Bone marrow (tissue), 2 donors: ENCODE data around the gene RNF220.

ENCODE experiments used
- DNase-seq, 2 donors: peaks; one replicate each; lab custom pipeline; 2025; lab: John Stamatoyannopoulos, UW

The RNF220 gene

GRCh38 chr1:44610527-44611148, 205.6 kb downstream of the RNF220 start:
- no peak for DNase-seq

GRCh38 chr1:44611419-44611818, 206.4 kb downstream of the RNF220 start:
- DNase-seq = no peak

GRCh38 chr1:44611866-44612265, 206.8 kb downstream of the RNF220 start:
- DNase-seq = no peak

DNA sequence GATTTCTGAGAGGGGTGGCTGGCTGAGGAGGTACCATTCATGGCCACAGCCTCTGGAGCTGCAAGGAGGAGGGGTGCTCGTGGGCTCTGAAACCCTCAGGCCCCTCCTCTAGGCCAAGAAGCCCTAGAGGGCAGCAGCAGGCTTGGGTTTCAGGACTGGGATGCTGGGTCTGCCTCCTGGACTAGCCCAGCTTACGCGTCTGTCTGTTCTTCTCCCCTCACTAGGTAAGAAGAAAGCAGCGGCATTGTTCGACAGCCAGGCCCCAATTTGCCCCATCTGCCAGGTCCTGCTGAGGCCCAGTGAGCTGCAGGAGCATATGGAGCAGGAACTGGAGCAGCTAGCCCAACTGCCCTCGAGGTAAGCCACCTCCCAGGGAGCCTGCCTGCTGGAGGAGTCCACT, 208.9 kb downstream of the RNF220 start:
- DNase-seq = no peak

DNA sequence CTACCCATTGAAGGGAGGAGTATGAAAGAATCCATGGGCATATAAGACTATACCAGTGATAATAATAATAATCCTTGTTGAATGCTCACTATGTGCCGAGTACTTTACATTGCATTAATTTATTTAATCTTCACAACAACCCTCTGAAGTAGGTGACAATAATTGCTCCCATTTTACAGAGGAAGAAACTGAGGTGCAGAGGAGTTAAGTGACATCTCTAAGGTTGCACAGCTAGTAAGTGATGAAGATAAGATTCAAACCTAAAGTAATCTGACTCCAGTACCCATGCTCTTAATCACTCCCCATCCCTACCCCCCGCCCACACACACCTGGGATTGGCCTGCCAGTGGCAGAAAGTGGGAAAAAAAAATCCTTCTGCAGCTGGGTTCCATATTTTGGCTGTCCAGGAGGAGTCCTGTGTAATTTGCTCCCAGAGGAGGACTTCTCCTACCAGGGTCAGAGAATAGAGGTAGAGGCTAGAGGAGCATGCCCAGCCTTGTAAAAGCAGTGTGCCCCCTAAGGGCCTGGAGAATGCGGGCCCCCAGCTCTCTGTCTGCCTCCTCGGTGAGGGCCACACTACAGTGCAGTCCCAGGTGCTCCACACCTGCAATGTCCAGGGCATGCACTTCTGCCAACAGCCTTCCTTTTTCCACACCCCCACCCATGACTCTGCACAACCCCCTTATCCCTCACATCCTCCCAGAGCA, 211.4 kb downstream of the RNF220 start:
- no peak for DNase-seq

DNA sequence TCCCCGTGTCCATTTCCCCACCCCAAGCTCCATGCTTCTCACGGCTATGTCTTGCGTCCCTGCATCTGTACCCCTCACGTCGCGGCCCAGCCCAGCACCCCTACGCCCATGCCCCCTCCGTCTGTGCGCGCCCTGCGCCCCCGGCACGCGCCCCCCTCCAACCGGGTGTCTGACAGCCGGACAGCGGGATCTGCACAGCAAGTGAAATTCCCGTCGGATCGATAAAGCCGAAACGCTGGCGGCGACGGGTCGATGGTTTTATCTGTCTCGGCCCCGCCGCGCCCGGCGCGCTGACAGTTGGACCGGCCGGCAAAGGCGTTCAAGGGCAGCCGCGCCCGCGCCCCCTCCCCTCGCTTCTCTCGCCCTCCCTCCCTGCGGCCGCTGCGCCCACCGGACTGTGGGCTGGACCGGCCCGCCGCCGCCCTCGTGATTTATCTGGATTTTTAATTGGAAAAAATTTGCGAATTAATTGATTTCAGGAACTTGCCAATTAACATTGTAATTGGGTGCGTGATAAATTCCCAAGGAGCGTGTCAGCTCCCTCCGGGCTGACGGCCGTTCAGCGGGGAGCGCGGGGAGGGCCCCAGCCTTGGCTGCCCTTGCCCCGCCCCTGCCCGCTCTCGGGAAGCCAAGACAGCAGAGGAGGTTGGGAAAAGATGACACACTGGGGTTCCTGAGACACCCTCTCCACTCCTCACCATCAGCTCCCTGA, 212.1 kb downstream of the RNF220 start:
- DNase-seq = no peak

DNA sequence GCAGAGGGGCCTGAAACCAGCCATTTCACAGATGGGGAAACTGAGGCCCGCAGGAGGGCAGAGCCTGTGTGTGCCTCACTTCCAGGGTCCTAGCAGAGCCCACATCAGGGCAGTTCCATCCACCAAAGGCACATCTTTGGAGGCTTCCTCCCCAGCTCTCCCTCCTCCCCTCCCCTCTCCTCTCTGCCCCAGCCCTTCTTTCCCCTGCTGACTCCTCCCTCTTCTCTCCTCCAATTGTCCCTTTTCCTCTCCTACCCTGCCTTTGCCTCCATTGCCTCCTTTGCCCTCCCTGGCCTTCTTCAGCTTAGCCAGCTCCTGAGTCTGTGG, 212.6 kb downstream of the RNF220 start:
- DNase-seq = no peak

DNA sequence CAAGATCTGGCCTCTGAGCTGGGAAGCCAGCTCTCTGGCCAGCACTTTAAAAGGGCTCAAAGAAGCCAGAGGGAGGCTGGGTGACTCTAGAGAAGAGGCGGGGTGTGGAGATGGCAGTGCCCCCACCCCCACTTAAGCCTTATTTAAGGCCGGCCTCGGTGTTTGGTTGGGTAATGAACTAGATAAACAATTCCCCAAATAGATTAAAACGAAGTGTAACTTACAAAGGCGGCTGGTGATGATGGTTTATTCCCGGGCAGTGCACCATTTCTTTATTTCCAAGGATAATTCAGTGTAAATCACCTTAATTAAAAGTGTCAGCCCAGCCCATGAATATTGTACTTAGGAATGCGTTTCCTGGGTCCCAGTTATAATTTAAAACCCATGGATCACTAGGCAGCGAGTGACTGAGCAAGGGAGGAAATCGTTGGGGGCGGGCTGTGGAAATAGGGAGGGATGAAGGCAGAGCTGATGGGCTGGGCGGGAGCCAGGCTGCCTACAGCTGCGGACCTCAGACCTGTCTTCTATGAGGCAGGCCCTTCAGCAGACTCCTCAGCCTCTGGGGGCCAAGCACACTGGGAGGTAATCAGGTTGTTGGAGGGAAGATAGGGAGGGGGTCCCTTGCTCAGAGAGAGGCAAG, 214.3 kb downstream of the RNF220 start:
- no peak for DNase-seq

DNA sequence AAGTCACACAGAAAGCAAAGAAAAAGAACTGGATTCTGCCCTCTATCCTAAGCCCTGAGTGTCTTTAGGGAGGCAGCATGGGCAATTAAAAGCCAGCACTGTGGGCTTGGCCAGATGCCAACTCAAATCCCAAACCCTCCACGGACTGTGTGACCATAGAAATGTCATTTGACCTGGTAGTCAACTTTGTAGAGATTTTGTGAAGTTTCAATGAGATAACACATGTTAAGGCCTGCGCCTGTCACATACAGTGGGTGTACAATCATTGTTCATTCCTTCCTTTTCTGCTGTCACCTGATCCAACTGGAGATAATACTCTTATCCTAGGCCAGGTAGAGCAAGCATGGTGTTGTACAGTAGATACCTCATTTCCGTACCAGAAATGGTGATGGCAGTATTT, 215.0 kb downstream of the RNF220 start:
- DNase-seq = no peak

DNA sequence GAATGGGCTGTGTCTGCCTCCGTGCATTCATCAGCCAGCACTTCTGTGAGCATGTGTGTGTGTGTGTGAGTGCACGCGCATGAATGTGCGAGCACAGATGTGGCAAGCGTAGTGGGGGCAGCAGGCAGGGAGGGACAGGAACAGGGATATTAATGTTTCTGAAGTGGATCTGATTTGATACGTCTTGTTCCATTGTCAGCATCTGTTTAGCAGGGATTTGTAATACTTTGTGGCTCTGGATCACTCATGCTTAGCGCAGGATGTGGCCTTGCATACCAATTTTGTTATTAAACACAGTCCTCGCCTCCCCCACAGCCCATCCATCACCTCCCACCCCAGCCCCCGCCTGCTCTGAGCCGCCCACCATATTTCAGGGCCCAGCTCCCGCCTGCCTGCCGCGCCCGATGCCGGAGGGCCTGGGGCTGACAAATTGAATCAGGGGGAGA, 216.8 kb downstream of the RNF220 start:
- no peak for DNase-seq

- no peak for DNase-seq
These were observed 219.3 kb downstream of the RNF220 start for GRCh38 chr1:44624268-44624901.

DNA sequence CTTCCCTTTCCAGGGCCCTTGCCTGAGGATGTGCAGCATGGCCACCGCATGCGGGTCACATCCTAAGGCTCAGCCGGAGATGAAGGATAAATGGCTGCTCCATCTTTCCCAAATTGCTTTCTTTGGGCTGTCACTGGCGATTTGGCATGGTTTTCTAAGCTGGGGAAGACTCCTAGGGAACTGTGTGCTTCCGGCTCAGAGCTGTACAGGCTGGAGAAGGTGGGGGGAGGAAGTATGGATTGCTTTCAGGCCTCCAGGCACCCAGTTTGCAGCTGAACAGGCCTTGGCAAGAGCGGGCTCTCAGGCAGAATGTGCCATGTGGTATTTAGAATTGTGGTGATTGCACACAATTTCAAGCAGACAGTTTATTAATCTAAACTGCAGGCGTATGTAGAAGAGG, 220.3 kb downstream of the RNF220 start:
- no peak for DNase-seq

GRCh38 chr1:44628962-44629756, 224.1 kb downstream of the RNF220 start:
- no peak for DNase-seq

GRCh38 chr1:44630116-44630515, 225.1 kb downstream of the RNF220 start:
- DNase-seq = no peak

GRCh38 chr1:44631333-44631646, 226.2 kb downstream of the RNF220 start:
- no peak for DNase-seq

- DNase-seq = peak; percentile 28 to 86
These were observed 226.8 kb downstream of the RNF220 start for GRCh38 chr1:44631647-44632539.

DNA sequence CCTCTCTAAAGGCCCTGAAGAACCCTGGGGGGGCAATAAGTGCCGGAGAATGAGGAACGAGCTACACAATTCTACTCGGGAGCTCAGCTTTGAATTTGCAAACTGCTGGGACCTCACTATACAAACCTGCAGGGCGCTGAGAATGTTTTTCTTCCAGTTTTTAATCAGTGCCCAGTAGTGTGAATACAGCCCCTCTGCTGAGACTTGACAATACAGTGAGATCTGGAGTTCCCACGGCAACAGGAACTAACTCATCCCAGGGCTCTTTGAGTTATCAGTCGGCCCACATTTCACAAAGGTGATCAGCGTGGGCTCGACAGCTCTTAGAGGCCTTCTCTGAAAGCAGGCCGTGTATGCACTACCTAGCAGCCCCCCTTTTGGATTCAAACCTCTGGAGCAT, 227.5 kb downstream of the RNF220 start:
- no peak for DNase-seq

- no peak for DNase-seq
These were observed 229.6 kb downstream of the RNF220 start for GRCh38 chr1:44634606-44635189.

- no peak for DNase-seq
These were observed 230.4 kb downstream of the RNF220 start for GRCh38 chr1:44635439-44635838.

DNA sequence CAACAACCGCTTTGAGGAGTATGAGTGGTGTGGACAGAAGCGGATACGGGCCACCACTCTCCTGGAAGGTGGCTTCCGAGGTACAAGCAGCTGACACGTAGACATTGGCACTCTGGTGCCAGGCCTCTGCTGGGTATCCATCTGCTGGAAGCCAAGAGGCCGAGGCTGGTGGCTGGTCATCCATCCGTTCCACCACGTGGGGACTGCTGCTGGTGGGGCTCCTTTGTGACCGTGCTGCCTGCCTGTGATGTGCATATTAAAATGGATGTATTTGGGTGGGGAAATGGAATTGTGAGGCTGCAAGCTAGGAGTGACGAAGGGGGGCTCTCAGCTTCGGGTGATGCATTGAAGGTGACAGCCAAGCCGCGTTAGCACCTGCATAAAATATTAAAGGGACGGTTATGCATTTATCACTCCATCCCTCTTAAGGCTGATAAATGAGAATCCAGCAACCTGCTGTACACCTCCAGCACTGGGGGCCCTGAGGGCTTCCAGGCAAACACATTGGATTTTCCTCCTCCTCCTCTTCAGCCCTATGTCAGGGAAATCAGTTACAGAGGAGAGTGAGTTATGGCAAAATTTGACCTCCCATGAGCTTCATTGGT, 231.1 kb downstream of the RNF220 start:
- DNase-seq = no peak
